CD14-positive monocyte (primary cell): Measurements from ENCODE around the gene PEMT. TPM values are rescaled to one million over a fixed set of nuclear protein-coding genes. Genes with fewer than 3 reads are reported as not detected.

ENCODE experiments used
- DNase-seq, 3 donors: peaks; one replicate each; pipeline ENCODE4 v3.0.0-alpha.2; 2011 to 2022
- H2AFZ ChIP-seq: 2 replicates; pipeline ENCODE4 v1.6.0; 2012; ENCODE audit warnings: mild to moderate bottlenecking, low read depth, low read length, inconsistent platforms; ENCODE audit not compliant: insufficient read depth, poor library complexity, severe bottlenecking
- H3K27ac ChIP-seq, 2 donors: 1 replicate in 1 of 2; 2 replicates in 1 of 2; pipeline ENCODE4 v1.5.1; 2012 to 2013; ENCODE audit warnings: low read length in 2 of 2, control low read depth in 1 of 2, inconsistent platforms in 1 of 2, low read depth in 1 of 2, mild to moderate bottlenecking in 1 of 2
- H3K27me3 ChIP-seq, 2 donors: one replicate each; pipeline versions ENCODE4 v1.6.0 to v1.6.1; 2011 to 2013; ENCODE audit warnings: low read length in 2 of 2; ENCODE audit not compliant: control insufficient read depth in 2 of 2, insufficient read depth in 2 of 2
- H3K36me3 ChIP-seq, 2 donors: replicated peaks in 1 of 2; 1 replicate in 1 of 2; 2 replicates in 1 of 2; pipeline versions ENCODE4 v1.5.1 to v1.6.1; 2012 to 2013; ENCODE audit warnings: low read length in 2 of 2, control low read depth in 1 of 2, inconsistent platforms in 1 of 2, mild to moderate bottlenecking in 1 of 2; ENCODE audit not compliant: insufficient read depth in 2 of 2, control insufficient read depth in 1 of 2
- H3K4me1 ChIP-seq, 2 donors: 1 replicate in 1 of 2; 2 replicates in 1 of 2; pipeline versions ENCODE4 v1.5.1 to v1.6.1; 2012 to 2013; ENCODE audit warnings: low read length in 2 of 2, control low read depth in 1 of 2, inconsistent platforms in 1 of 2, mild to moderate bottlenecking in 1 of 2, moderate library complexity in 1 of 2; ENCODE audit not compliant: insufficient read depth in 2 of 2, control insufficient read depth in 1 of 2
- H3K4me2 ChIP-seq: replicated peaks from 2 replicates; pipeline ENCODE3; 2012; ENCODE audit warnings: low read length, moderate library complexity, mild to moderate bottlenecking; ENCODE audit not compliant: poor library complexity, severe bottlenecking; ENCODE audit errors: extremely low read depth
- H3K4me3 ChIP-seq, 3 experiments: fragments of 200-600 bp in 1 of 3; sonication (generic) in 1 of 3; replicated peaks in 1 of 3; 1 replicate in 2 of 3; 2 replicates in 1 of 3; pipeline ENCODE4 v1.5.1; 2011 to 2013; ENCODE audit warnings: low read length in 3 of 3, mild to moderate bottlenecking in 3 of 3, control low read depth in 2 of 3, low read depth in 2 of 3, inconsistent platforms in 1 of 3, moderate library complexity in 1 of 3
- H3K79me2 ChIP-seq: 2 replicates; pipeline ENCODE4 v1.6.0; 2012; ENCODE audit warnings: mild to moderate bottlenecking, control low read depth, inconsistent platforms, low read length, moderate library complexity; ENCODE audit not compliant: insufficient read depth
- H3K9ac ChIP-seq: 2 replicates; pipeline ENCODE4 v1.6.0; 2017; ENCODE audit warnings: low read length, mild to moderate bottlenecking; ENCODE audit not compliant: insufficient read depth, poor library complexity, severe bottlenecking
- H3K9me3 ChIP-seq, 2 donors: replicated peaks in 1 of 2; 1 replicate in 1 of 2; 2 replicates in 1 of 2; pipeline versions ENCODE4 v1.5.1 to v1.6.1; 2012 to 2013; ENCODE audit warnings: low read length in 2 of 2, control low read depth in 1 of 2; ENCODE audit not compliant: control insufficient read depth in 1 of 2, insufficient read depth in 1 of 2
- H4K20me1 ChIP-seq: 2 replicates; pipeline ENCODE4 v1.6.0; 2012; ENCODE audit warnings: mild to moderate bottlenecking, low read length, control low read depth, moderate library complexity; ENCODE audit not compliant: insufficient read depth
- H3K27ac Mint-ChIP-seq, 7 donors: one replicate each; pipeline ENCODE4 v1.8.0; 2020; ENCODE audit warnings: mild to moderate bottlenecking in 7 of 7, mixed read lengths in 7 of 7, moderate library complexity in 6 of 7, inconsistent platforms in 2 of 7
- H3K27me3 Mint-ChIP-seq, 3 donors: one replicate each; pipeline ENCODE4 v1.8.0; 2021 to 2022; ENCODE audit warnings: low read depth in 3 of 3, mild to moderate bottlenecking in 3 of 3, mixed read lengths in 3 of 3, moderate library complexity in 3 of 3, inconsistent platforms in 1 of 3
- H3K36me3 Mint-ChIP-seq, 2 donors: one replicate each; pipeline ENCODE4 v1.8.0; 2020; ENCODE audit warnings: mixed read lengths in 2 of 2, inconsistent platforms in 1 of 2, mild to moderate bottlenecking in 1 of 2
- H3K4me1 Mint-ChIP-seq: one replicate; pipeline ENCODE4 v1.8.0; 2020; ENCODE audit warnings: mild to moderate bottlenecking, mixed read lengths
- H3K4me3 Mint-ChIP-seq, 2 donors: one replicate each; pipeline ENCODE4 v1.8.0; 2020; ENCODE audit warnings: mild to moderate bottlenecking in 2 of 2, mixed read lengths in 2 of 2, moderate library complexity in 1 of 2
- H3K9me3 Mint-ChIP-seq, 7 donors: one replicate each; pipeline ENCODE4 v1.8.0; 2020 to 2022; ENCODE audit warnings: mixed read lengths in 7 of 7, mild to moderate bottlenecking in 6 of 7, moderate library complexity in 6 of 7, inconsistent platforms in 2 of 7
- CTCF ChIP-seq: fragments of 200-600 bp; IDR thresholded peaks from one replicate; pipeline ENCODE4 v1.8.0; 2022; ENCODE audit warnings: antibody characterized with exemption, mild to moderate bottlenecking
- WGBS: methylation state at CpG from one replicate; pipeline ENCODE4 v1.1.5; 2013; ENCODE audit warnings: missing lambda C conversion rate; ENCODE audit not compliant: insufficient coverage; 5-methylcytosine and 5-hydroxymethylcytosine counted together
- intact Hi-C, 2 donors: fragments of 100-400 bp; cut with micrococcal nuclease; formaldehyde crosslinking; loops; one replicate each; pipeline versions ENCODE4 v1.15.0 to v1.15.1; 2023
- polyA plus RNA-seq, 3 donors: library from polyadenylated mRNA; depleted of rRNA in 1 of 3; unstranded in 2 of 3; stranded (reverse) in 1 of 3; fragments of 300-500 nt in 2 of 3; fragments of >200 nt in 1 of 3; fragmentation: Illumina TruSeq in 2 of 3; gene quantifications; 1 replicate in 2 of 3; 2 replicates in 1 of 3; pipeline ENCODE4 v1.2.3, GENCODE V29; 2012 to 2021

Gene PEMT
- polyA plus RNA-seq, 3 donors, result 26.7 to 41.0 (median 38.4) TPM

- H3K27me3 ChIP-seq, result no peaks in the 10 kb centered on the region
- intact Hi-C loops, result no loop called here
- H3K27ac Mint-ChIP-seq, result no peak overlapping the region
- no peaks in the 10 kb centered on the region for H4K20me1 ChIP-seq
- H3K4me1 ChIP-seq, result no peaks in the 10 kb centered on the region
- H3K9me3 Mint-ChIP-seq, result no peaks in the 10 kb centered on the region
- peaks cover 0 to 3% of the 10 kb centered on the region in 2 donors for H3K36me3 Mint-ChIP-seq
- H3K4me1 Mint-ChIP-seq, result peaks cover 1% of the 10 kb centered on the region
- no peak overlapping the region for H3K4me3 Mint-ChIP-seq
- H3K4me3 ChIP-seq, result no peak overlapping the region
- no peak overlapping the region for H3K27ac ChIP-seq
- H3K79me2 ChIP-seq, result no peaks in the 10 kb centered on the region
- no peak overlapping the region for H2AFZ ChIP-seq
- no peak for DNase-seq
- TF ChIP-seq CTCF, result no peak
- no peak overlapping the region for H3K4me2 ChIP-seq
- peaks cover 1 to 3% (median 2%) of the 10 kb centered on the region in 3 donors for H3K27me3 Mint-ChIP-seq
- 87% methylated on average over 16 of the region's 16 CpGs for WGBS
- no peak overlapping the region for H3K9ac ChIP-seq
- no peaks in the 10 kb centered on the region for H3K36me3 ChIP-seq
- H3K9me3 ChIP-seq, result no peaks in the 10 kb centered on the region
These were observed 84.0 kb downstream of the PEMT start for GRCh38 chr17:17507465-17508011.

- H3K9ac ChIP-seq, result no peak overlapping the region
- H3K27ac Mint-ChIP-seq, result no peak overlapping the region
- H3K36me3 ChIP-seq, result no peaks in the 10 kb centered on the region
- H3K79me2 ChIP-seq, result no peaks in the 10 kb centered on the region
- H3K9me3 Mint-ChIP-seq, result no peaks in the 10 kb centered on the region
- H3K4me3 Mint-ChIP-seq, result no peak overlapping the region
- H3K4me2 ChIP-seq, result no peak overlapping the region
- H3K27me3 Mint-ChIP-seq, result peaks cover under 1 to 3% (median 1%) of the 10 kb centered on the region in 3 donors
- no peak overlapping the region for H2AFZ ChIP-seq
- no peak for DNase-seq
- no peaks in the 10 kb centered on the region for H3K4me1 ChIP-seq
- H3K4me1 Mint-ChIP-seq, result peaks cover 1% of the 10 kb centered on the region
- H3K27ac ChIP-seq, result no peak overlapping the region
- WGBS, result 80% methylated on average over 8 of the region's 17 CpGs
- no peaks in the 10 kb centered on the region for H3K9me3 ChIP-seq
- TF ChIP-seq CTCF, result no peak
- no peaks in the 10 kb centered on the region for H4K20me1 ChIP-seq
- H3K36me3 Mint-ChIP-seq, result peaks cover 0 to 3% of the 10 kb centered on the region in 2 donors
- H3K27me3 ChIP-seq, result no peaks in the 10 kb centered on the region
- intact Hi-C loops, result no loop called here
- H3K4me3 ChIP-seq, result no peak overlapping the region
These were observed 84.5 kb downstream of the PEMT start for GRCh38 chr17:17506893-17507464.
